NCI-H1105 treated with DMSO at 0.1 percent for 48 hours (cell line): ENCODE results near the gene GOLGA7B.
A peak's percentile ranks its signal among the peaks of the same experiment; 100 is the strongest.

Source experiments
- DNase-seq: peaks from one replicate; lab custom pipeline; 2025; lab: John Stamatoyannopoulos, UW

The GOLGA7B gene

GRCh38 chr10:97895915-97896314 is 46.3 kb downstream of the GOLGA7B start:
- DNase-seq, result no peak

GRCh38 chr10:97896756-97897358 is 47.2 kb downstream of the GOLGA7B start:
- no peak for DNase-seq

- no peak for DNase-seq
Measured at GRCh38 chr10:97898429-97898828, 48.8 kb downstream of the GOLGA7B start.

GRCh38 chr10:97901381-97901780 is 51.7 kb downstream of the GOLGA7B start:
- DNase-seq, result no peak

- peak; percentile 70 for DNase-seq
Measured at GRCh38 chr10:97903128-97904017, 53.7 kb downstream of the GOLGA7B start.

GRCh38 chr10:97904018-97904381 is 54.4 kb downstream of the GOLGA7B start:
- DNase-seq, result no peak

GRCh38 chr10:97904576-97904975 is 54.9 kb downstream of the GOLGA7B start:
- DNase-seq, result no peak

GRCh38 chr10:97905276-97905675 is 55.6 kb downstream of the GOLGA7B start:
- no peak for DNase-seq

GRCh38 chr10:97907211-97907610 is 57.6 kb downstream of the GOLGA7B start:
- no peak for DNase-seq

- DNase-seq, result no peak
Measured at GRCh38 chr10:97907830-97908229, 58.2 kb downstream of the GOLGA7B start.

GRCh38 chr10:97910661-97911060 is 61.0 kb downstream of the GOLGA7B start:
- no peak for DNase-seq

GRCh38 chr10:97911217-97911616 is 61.6 kb downstream of the GOLGA7B start:
- DNase-seq, result peak; percentile 82

GRCh38 chr10:97913193-97913592 is 63.5 kb downstream of the GOLGA7B start:
- no peak for DNase-seq

- no peak for DNase-seq
Measured at GRCh38 chr10:97913614-97914013, 64.0 kb downstream of the GOLGA7B start.

- DNase-seq, result no peak
Measured at GRCh38 chr10:97914171-97914836, 64.7 kb downstream of the GOLGA7B start.

- DNase-seq, result peak; percentile 60
Measured at GRCh38 chr10:97914837-97915211, 65.2 kb downstream of the GOLGA7B start.

- peak; percentile 68 for DNase-seq
Measured at GRCh38 chr10:97915346-97916131, 65.9 kb downstream of the GOLGA7B start.

- no peak for DNase-seq
Measured at GRCh38 chr10:97916586-97916985, 66.9 kb downstream of the GOLGA7B start.

- DNase-seq, result no peak
Measured at GRCh38 chr10:97919012-97919411, 69.4 kb downstream of the GOLGA7B start.

GRCh38 chr10:97920865-97921264 is 71.2 kb downstream of the GOLGA7B start:
- no peak for DNase-seq
